ENCODE results near the gene MCF2L. TPM values are rescaled to one million over a fixed set of nuclear protein-coding genes. Genes with fewer than 3 reads are reported as not detected.

Gene MCF2L
- total and polyA plus RNA-seq, 2 experiments from 2014 or later, result 4.8 to 25.6 TPM

- no peaks in the 10 kb centered on the region for H3K27me3 Mint-ChIP-seq (ENCODE audit: insufficient read depth, low read depth, poor library complexity)
- no peaks in the 10 kb centered on the region for H3K79me2 ChIP-seq (replicated peaks; ENCODE audit: insufficient read depth)
- H3K36me3 Mint-ChIP-seq (ENCODE audit: low read depth), result no peaks in the 10 kb centered on the region
- H3K4me1 ChIP-seq (ENCODE audit: insufficient read depth), result peaks cover 9% of the 10 kb centered on the region
- H3F3A ChIP-seq (replicated peaks; ENCODE audit: low read depth), result no peaks in the 10 kb centered on the region
- ATAC-seq (no peak), DNase-seq (ENCODE audit: low spot score) (no peak)
- no peak overlapping the region for H2AFZ ChIP-seq
- H3K27me3 ChIP-seq (ENCODE audit: insufficient read depth), result no peaks in the 10 kb centered on the region
- H3K9me2 ChIP-seq (ENCODE audit: insufficient read depth), result no peaks in the 10 kb centered on the region
- H3K27ac ChIP-seq (ENCODE audit: low read depth), result no peak overlapping the region
- H3K4me3 Mint-ChIP-seq, result no peak overlapping the region
- no peaks in the 10 kb centered on the region for H4K20me1 ChIP-seq (replicated peaks; ENCODE audit: insufficient read depth)
- TF ChIP-seq EZH2phosphoT487 (IDR thresholded peaks at IDR 0.05; ENCODE audit: unreplicated experiment), result no peak
- no peak overlapping the region for H3K27ac Mint-ChIP-seq
- no peaks in the 10 kb centered on the region for H3K36me3 ChIP-seq (ENCODE audit: insufficient read depth)
- H3K4me2 ChIP-seq, result no peak overlapping the region
- no peak overlapping the region for H3K4me3 ChIP-seq
- peaks cover 14% of the 10 kb centered on the region for H3K4me1 Mint-ChIP-seq
- no peaks in the 10 kb centered on the region for H3K9me3 Mint-ChIP-seq
Observed at GRCh38 chr13:113138792-113139551, 170.0 kb downstream of the MCF2L start.

- Histone ChIP-seq H4K20me1 (replicated peaks; ENCODE audit: insufficient read depth) (no peaks in the 10 kb centered on the region), H3K27ac (ENCODE audit: low read depth) (no peak overlapping the region), H3K36me3 (ENCODE audit: insufficient read depth) (no peaks in the 10 kb centered on the region), H3K4me2 (no peak overlapping the region), H3K4me3 (no peak overlapping the region), H3K27me3 (ENCODE audit: insufficient read depth) (no peaks in the 10 kb centered on the region), H3K79me2 (replicated peaks; ENCODE audit: insufficient read depth) (no peaks in the 10 kb centered on the region), H2AFZ (no peak overlapping the region), H3K9me2 (ENCODE audit: insufficient read depth) (no peaks in the 10 kb centered on the region), H3F3A (replicated peaks; ENCODE audit: low read depth) (no peaks in the 10 kb centered on the region), H3K4me1 (ENCODE audit: insufficient read depth) (peaks cover 9% of the 10 kb centered on the region)
- DNase-seq (ENCODE audit: low spot score) (no peak), ATAC-seq (no peak)
- Mint-ChIP-seq H3K4me3 (no peak overlapping the region), H3K36me3 (ENCODE audit: low read depth) (no peaks in the 10 kb centered on the region), H3K27me3 (ENCODE audit: insufficient read depth, low read depth, poor library complexity) (no peaks in the 10 kb centered on the region), H3K27ac (no peak overlapping the region), H3K9me3 (no peaks in the 10 kb centered on the region), H3K4me1 (peaks cover 14% of the 10 kb centered on the region)
- no peak for TF ChIP-seq ETS1 (IDR thresholded peaks at IDR 0.05)
- no peak for TF ChIP-seq NANOG (IDR thresholded peaks at IDR 0.05; ENCODE audit: borderline replicate concordance)
- no peak for TF ChIP-seq CTCF (conservative IDR thresholded peaks at IDR 0.05; ENCODE audit: low read depth in 2 of 2)
Observed at GRCh38 chr13:113139577-113139976, 170.6 kb downstream of the MCF2L start.

- H3K4me2 ChIP-seq, result no peak overlapping the region
- Mint-ChIP-seq H3K4me1 (peaks cover 14% of the 10 kb centered on the region), H3K9me3 (no peaks in the 10 kb centered on the region), H3K27ac (no peak overlapping the region), H3K36me3 (ENCODE audit: low read depth) (no peaks in the 10 kb centered on the region), H3K4me3 (no peak overlapping the region), H3K27me3 (ENCODE audit: insufficient read depth, low read depth, poor library complexity) (no peaks in the 10 kb centered on the region)
- H2AFZ ChIP-seq, result no peak overlapping the region
- H3K27ac ChIP-seq (ENCODE audit: low read depth), result no peak overlapping the region
- no peak for ATAC-seq
- TF ChIP-seq REST (IDR thresholded peaks at IDR 0.05; ENCODE audit: unreplicated experiment) (no peak), CREB1 (CRISPR knock-in tag; IDR thresholded peaks at IDR 0.05; ENCODE audit: low read depth) (no peak), NANOG (IDR thresholded peaks at IDR 0.05; ENCODE audit: borderline replicate concordance) (no peak)
- H3K36me3 ChIP-seq (ENCODE audit: insufficient read depth), result no peaks in the 10 kb centered on the region
- no peaks in the 10 kb centered on the region for H3K9me2 ChIP-seq (ENCODE audit: insufficient read depth)
- H4K20me1 ChIP-seq (replicated peaks; ENCODE audit: insufficient read depth), result no peaks in the 10 kb centered on the region
- H3K27me3 ChIP-seq (ENCODE audit: insufficient read depth), result no peaks in the 10 kb centered on the region
- H3F3A ChIP-seq (replicated peaks; ENCODE audit: low read depth), result no peaks in the 10 kb centered on the region
- no peak for DNase-seq (ENCODE audit: low spot score)
- H3K4me1 ChIP-seq (ENCODE audit: insufficient read depth), result peaks cover 9% of the 10 kb centered on the region
- no peaks in the 10 kb centered on the region for H3K79me2 ChIP-seq (replicated peaks; ENCODE audit: insufficient read depth)
- H3K4me3 ChIP-seq, result no peak overlapping the region
Observed at GRCh38 chr13:113140677-113141600, 171.9 kb downstream of the MCF2L start.
